AG09319 (cell line): ENCODE measurements around the gene PNRC1.

Experiments used
- DNase-seq: peaks from one replicate; pipeline ENCODE4 v3.0.0-alpha.2; 2010; ENCODE audit warnings: low read depth; ENCODE audit errors: extremely low read depth
- CTCF ChIP-seq: IDR thresholded peaks from 2 replicates; pipeline ENCODE4 v1.5.1; 2011; ENCODE audit warnings: low read depth, mild to moderate bottlenecking, inconsistent platforms, low read length, moderate library complexity

Gene PNRC1

GRCh38 chr6:89073014-89073620 is 7.4 kb upstream of the PNRC1 start:
- no peak for DNase-seq
- TF ChIP-seq CTCF: no peak

- TF ChIP-seq CTCF: no peak
- DNase-seq: no peak
Observed at GRCh38 chr6:89073840-89074239, 6.7 kb upstream of the PNRC1 start.

- no peak for TF ChIP-seq CTCF
- peak; percentile 43 for DNase-seq
Observed at GRCh38 chr6:89079511-89080234, 878 bp upstream of the PNRC1 start.

GRCh38 chr6:89081129-89081422 is 525 bp downstream of the PNRC1 start:
- TF ChIP-seq CTCF: no peak
- no peak for DNase-seq

GRCh38 chr6:89081423-89082322 is 1.1 kb downstream of the PNRC1 start:
- no peak; the same call in 1 of the 2 replicates for TF ChIP-seq CTCF
- DNase-seq: peak; percentile 95

- DNase-seq: no peak
- no peak for TF ChIP-seq CTCF
Observed at GRCh38 chr6:89082486-89082891, 1.9 kb downstream of the PNRC1 start.

GRCh38 chr6:89084542-89084941 is 4.0 kb downstream of the PNRC1 start:
- no peak for TF ChIP-seq CTCF
- DNase-seq: no peak
